Measurements from ENCODE around the gene GRIFIN.

GRCh38 chr7:2425749-2426148 is 50.4 kb downstream of the GRIFIN start:
- no peak for TF ChIP-seq CTCF (IDR thresholded peaks at IDR 0.05)
- no peak for TF ChIP-seq POLR2AphosphoS5 (IDR thresholded peaks at IDR 0.05)
- no peak for TF ChIP-seq POLR2A (IDR thresholded peaks at IDR 0.05)
